GM10266 (cell line): ENCODE data around the gene CHRNA4.

Experiments
- DNase-seq: peaks from one replicate; pipeline ENCODE4 v3.0.0; 2012; ENCODE audit errors: extremely low spot score
- CTCF ChIP-seq: IDR thresholded peaks from 2 replicates; pipeline ENCODE4 v1.5.1; 2012; ENCODE audit warnings: mild to moderate bottlenecking, low read depth; ENCODE audit not compliant: control insufficient read depth, insufficient read depth; ENCODE audit errors: missing control alignments

Gene CHRNA4

DNA sequence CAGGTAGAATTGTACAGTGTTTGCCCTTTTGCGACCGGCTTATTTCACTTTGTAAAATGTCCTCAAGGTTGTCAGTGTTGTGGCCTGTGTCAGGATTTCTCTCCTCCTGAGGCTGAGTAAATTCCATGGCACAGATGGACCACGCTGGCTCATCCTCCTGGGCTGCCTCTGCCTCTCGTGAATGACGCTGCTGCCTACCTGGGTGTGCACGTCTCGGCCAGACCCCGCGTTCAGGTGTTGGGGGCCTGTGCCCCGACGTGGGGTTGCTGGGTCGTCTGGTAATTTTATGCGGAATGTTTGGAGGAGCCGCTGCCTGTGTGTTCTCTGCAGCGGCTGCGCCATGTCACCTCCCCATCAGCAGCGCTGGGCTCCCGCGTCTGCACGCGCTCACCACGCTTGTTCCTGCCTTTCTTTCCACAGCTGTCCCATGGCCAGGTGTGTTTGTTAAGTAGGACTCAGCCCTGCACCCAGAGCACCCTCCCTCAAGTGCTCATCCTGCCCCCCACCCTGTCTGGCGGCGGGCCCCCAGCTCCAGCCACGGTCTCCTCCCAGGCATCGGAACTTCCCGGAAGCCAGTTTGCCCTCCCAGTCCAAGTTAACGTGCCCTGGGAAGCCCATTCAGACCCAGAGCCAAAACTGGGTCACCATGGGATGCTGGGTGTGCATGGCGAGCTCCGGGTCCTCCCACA is 36.1 kb upstream of the CHRNA4 start:
- no peak for DNase-seq
- TF ChIP-seq CTCF: no peak

DNA sequence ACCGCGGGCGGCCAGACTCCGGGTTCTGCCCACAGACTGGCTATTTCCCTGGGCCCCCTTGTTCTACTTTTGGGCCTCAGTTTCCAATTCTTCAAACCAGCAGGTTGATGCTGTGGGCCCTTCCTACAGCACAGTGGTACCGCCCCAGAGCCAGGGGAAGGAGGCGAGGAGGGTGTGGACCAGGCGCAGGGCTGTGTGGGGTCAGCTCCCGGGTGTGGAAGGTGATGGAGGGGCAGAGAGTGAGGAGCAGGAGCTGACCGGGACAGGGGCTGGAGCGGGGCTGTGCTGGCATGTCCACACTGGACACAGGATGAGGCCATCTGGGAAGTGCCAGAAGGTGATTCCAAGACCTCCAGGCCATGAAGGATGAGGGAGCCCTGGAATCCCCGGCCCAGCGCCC is 35.2 kb upstream of the CHRNA4 start:
- TF ChIP-seq CTCF: no peak
- no peak for DNase-seq

DNA sequence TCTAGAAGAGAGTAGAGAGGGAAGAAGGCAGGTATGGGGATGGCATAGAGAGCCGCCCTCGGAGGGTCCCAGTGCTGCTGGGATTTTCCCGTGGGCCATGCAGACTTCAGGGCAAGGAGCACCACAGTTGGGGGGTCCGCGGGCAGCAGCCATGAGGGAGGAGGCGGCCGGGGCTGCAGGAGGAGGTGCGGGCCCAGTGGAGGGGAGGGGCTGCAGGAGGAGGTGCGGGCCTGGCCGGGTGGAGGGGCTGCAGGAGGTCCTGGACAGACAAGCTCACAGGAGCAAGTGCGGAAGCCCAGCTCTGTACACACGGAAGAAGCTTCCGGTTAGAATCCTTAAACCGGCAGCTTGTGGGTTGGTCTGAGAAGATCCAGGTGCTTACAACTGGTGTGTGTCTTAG is 34.6 kb upstream of the CHRNA4 start:
- no peak for TF ChIP-seq CTCF

DNA sequence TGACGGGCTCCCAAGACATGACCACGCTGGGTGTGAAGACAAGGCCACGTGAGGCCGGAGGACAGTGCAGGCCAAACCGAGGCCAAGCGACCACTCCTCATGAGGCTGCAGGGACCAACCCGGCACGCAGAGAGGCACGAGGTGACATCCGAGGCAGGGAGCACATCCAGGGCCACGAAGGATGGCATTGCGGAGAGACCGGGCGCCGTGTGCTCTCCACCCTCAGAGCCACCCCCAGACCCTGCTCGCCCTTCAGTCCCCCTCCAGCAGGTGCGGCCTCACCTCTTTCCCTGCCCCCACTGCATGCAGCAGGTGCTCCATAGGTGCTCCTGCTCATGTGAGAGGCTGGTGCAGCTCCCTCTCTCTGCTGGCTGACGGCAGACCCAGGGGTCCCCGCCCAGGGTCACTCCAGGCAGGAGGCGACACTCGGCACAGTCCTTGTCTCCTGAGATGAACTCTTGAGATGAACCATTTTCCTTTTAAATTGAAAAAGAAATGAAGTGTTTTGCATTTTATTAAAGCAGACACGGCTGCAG is 33.8 kb upstream of the CHRNA4 start:
- no peak for TF ChIP-seq CTCF
- DNase-seq: no peak

More for the DNA sequence above, 34.6 kb upstream of the CHRNA4 start:
- DNase-seq: no peak

DNA sequence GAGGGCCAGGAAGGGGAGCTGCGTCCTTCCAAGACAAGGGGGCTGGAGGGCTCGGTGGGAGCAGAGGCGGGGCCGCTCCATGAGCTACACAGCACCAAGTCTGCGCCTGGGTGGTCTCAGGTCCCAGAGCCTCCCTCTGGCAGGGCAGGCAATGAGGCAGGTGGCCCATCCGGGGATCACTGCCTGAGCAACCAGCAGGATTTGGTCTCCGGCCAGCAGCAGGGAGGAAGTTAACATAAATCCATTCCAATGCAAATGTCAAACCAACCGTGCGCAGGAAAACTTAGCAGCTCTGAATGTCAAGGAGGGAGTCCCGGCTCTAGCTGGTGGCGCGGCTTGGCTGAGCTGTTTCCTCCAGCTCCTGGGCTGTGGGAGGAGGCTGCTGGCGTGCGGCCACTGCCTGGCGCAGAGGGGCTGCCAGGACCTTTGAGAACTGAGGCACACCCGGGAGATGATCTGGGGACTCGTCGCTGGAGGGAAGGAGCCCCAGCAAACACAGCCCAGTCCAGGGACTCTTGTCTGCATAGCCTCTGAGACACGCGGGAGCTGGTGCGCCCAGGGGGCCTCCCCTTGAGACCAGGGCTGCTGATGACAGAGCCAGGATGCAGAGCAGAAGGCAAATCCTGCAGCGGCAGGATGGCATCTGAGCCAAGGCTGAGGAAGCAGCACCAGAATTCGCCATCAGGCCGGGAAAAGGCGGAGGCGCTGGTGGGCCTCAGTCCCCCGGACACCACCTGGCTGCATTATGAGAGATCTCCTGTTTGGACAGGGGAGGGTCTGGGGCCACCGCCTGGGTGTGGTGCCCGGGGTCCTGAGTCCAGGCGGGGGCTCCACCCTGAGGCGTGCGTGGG is 33.1 kb upstream of the CHRNA4 start:
- DNase-seq: no peak
- TF ChIP-seq CTCF: no peak

- DNase-seq: no peak
- no peak for TF ChIP-seq CTCF
Measured at GRCh38 chr20:63393566-63393965, 32.4 kb upstream of the CHRNA4 start.
